ENCODE data around the gene MERTK.
"Not testable (repeated sequence)": the region's sequence is repeated elsewhere in the genome, so short reads cannot be mapped to it uniquely, and the experiment has no call there.

MERTK gene

DNA sequence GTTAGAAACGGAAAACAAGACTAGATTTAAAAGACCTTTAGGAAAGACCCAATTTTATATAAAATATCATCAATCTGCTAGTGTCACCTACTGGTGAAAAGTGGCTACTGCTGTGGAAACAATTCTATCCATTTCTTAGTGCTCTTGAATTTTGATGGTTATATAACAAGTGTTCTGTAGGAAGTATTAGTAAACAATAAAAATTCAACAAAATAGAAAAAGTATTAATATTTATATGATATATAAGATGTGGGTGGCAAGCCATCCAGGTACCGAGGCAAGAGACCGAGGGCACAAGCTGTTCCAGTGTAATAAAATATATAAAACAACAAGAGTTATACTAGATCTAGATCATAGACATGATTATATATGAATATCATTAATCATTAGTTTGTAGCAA lies 150.5 kb downstream of the MERTK start:
- DNase-seq = peak; percentile 28

DNA sequence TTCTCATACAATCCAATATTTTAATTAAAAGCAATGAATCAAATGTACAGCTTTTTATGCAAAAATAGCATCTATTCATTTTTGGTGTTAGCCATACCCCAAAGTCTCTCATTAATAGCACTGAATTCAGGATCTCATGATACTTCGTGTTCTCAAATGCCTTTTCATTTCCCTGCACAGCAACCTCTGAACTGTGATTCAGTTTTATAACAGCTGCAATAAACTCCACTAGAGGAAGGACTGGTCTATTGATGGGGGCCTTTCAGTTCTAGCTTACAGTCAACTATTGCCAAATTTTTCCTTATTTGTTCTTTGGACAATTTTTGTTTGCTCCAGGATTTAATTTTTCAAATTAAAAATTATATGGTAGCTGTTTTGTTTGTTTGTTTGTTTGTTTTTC lies 151.9 kb downstream of the MERTK start:
- DNase-seq = no peak

DNA sequence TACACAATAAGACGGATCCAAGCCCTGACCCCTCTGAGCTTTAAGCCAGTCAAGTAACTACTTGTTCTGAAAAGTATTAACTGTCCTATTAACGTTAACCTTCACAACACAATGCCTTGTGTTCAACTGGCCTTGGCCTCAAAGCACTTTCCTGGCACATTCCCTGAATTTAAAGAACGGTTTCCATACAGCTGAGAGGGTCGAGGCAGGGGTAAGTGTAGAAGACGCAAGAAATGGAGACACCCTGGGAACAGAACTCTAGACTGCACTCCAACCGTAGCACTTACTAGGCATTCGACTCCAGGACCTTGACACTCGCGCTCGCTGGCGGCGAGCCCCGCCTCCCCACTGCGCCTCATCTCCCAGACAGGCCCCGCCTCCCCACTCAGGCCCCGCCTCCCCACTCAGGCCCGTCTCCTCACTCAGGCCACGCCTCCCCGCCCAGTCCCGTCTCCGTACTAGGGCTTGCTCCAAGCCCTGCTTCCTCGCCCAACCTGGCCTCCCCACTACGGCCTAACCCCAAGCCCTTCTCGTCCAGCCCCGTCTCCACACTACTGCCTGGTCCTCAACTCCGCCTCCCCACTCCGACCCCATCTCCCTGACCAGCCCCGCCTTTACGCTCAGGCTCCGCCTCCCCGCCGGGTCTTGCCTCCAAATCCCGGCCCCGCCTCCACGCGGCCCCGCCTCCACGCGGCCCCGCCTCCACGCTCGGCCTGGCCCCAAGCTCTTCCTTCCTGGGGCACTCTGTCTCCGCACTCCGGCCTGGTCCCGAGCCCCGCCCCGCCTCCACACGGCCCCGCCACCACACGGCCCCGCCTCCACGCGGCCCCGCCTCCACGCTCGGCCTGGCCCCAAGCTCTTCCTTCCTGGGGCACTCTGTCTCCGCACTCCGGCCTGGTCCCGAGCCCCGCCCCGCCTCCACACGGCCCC lies 155.8 kb downstream of the MERTK start:
- DNase-seq = peak; percentile 89

DNA sequence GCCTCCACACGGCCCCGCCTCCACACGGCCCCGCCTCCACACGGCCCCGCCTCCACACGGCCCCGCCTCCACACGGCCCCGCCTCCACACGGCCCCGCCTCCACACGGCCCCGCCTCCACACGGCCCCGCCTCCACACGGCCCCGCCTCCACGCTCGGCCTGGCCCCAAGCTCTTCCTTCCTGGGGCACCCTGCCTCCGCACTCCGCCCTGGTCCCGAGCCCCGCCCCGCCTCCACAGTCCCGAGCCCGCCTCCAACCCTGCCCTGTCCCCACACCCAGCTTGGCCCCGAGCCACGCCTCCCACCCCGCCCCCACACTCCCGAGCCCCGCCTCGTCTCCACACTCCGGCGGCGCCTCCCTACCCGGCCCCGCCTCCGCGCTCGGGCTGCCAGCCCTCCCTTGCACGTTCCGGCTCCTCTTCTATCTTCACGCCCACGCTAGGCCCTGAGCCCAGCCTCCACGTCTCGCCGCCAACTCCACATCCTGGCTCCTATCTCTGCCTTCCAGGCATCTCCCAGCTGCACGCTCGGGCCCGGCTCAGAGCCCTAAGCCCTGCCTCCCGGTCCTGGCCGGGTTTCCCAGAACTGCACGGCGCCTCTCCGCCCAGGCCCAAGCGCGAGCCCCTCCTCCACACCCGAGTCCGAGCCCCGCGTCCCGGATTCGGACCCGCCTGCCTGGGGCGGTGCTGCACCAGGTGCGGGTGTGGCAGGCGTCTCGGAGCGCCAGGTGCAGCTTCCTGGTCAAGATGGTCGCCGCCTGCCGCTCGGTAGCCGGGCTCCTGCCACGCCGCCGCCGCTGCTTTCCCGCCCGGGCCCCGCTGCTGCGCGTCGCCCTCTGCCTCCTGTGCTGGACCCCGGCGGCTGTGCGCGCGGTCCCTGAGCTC lies 156.7 kb downstream of the MERTK start, which contains the start of gene TMEM87B:
Gene TMEM87B (plus strand): TSS at position 423 of the 883 bp plus-strand sequence. CDS start 323 bp downstream, at position 746.
- DNase-seq = peak; percentile 83

DNA sequence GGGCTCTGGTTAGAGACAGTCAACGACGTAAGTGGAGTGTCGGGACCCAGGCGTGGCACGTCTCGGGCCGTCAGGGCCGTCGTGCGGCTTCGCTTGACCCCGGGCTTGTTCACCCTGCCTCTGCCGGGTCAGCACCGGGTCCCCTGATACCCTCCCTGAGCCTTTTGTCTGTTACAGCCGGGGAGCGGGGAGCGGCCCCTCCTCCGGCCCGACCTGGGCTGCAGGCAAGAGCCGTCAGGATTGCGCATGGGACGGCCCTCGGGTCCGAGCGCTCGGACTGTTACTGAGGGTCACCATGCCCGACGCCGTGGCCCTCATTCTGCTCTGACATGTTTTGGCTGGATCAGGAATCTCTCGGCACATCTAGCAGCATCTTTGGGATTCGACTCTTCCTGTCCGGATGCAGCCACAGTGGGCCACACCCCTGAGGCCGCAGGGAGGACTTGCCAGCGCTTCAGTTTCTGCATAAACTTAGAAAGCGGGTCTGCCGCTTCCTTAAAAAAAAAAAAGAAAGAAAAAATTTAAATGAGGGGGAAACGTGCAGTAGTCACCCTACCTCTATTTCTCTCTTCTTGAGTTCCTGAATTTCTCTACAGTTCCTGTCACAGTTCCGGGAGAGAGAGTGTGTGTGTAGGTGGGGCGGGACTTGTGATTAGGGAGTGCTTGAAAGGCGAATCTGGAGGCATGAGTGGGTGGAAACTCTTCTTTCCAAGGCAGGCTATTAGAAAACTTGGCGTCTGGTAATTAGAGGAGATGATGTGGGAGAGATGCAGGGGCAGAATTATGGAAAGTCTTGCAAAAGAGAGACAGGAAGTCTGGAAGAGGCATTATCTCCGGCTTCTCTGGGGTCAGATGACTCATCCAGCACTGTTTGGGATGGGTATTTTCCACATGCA lies 157.6 kb downstream of the MERTK start:
- peak; percentile 47 for DNase-seq

DNA sequence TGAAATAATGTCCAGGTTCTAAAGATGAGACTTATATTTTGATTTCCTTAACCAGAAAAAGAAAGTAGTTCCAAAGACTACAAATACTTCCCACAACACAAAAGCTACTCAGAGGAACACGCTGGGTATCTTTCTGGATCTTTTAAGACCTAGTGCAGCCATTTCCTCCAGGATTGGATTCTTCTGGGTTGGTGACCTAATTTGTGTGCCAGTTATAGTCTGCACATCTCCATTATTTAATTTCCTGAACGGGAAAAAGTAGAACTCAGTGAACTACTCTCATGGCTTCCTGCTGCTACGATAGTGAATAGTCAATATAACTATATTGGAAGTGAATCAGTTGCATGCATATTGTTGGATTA lies 158.2 kb downstream of the MERTK start:
- no peak for DNase-seq

DNA sequence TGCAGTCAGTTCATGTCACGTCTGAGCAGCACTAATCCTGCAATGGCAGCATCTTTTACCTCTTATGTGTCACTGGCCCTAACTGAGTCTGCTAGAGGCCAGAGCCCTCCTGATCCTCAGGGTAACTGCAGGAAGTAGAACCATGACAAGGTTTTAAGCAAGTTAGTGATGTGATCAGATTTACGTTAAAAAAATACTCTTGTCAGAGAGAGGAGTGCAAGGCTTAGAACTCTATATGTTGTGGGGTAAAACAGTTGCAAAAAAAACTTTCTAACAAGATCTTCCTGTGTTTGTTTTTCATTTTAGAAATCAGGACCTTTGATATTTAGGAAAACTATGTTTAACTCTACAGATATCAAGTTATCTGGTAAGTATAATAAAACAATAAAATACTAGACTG lies 161.3 kb downstream of the MERTK start:
- DNase-seq = no peak

DNA sequence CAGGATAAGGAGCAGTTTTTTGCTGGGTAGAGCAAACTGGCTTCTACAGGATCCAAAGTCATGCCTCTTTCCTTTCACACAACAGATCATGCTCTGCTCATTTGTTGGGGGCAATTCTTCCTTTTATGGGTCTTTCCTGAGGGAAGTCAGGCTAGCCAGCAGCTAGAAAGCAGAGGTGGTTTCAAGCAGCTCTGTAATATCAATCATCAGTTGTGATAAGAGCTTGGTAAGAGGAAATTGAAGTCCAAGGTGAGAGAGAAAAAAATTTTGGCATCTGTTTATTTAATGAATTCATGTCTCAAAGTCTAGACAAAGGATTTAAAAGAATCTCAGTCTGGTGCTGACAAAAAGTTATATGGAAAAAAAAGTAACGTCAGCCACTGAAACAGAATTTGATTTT lies 162.9 kb downstream of the MERTK start:
- no peak for DNase-seq

DNA sequence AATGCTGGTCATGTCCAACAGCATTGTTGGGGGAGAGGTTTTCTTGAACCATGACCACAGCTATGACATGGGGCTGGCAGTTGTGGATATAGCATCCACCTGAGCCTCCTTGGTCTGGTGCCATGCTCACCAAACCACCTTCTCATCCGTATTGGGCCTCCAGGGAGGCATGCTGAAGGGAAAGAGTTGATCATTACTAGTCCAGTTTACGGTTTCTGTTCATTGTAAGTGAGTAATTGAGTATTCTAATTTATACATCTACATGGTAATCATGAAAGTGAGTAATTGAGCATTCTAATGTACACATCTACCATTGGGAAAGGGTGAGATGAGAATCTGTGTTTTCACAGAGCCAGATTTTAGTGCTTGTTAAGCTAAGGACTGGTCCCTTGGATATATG lies 163.4 kb downstream of the MERTK start:
- DNase-seq = no peak

DNA sequence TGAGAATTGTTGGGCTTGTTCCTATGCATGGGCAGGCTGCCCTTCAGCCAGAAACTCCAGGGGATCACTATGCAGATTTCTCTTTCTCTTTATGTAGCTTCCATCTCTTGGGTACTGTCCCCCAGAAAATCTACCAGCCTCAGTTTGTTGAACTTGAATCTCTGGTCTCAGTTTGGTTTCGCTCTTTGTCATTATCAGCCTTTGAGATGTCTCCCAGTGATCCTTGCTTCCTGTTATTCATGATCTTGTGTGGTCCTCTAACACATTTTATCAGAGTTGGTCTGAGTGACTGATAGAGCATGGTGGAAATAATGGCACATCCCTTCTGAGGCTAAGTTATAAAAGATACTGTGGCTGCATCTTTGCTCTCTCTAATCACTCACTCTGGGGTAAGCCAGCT lies 164.5 kb downstream of the MERTK start:
- no peak for DNase-seq

DNA sequence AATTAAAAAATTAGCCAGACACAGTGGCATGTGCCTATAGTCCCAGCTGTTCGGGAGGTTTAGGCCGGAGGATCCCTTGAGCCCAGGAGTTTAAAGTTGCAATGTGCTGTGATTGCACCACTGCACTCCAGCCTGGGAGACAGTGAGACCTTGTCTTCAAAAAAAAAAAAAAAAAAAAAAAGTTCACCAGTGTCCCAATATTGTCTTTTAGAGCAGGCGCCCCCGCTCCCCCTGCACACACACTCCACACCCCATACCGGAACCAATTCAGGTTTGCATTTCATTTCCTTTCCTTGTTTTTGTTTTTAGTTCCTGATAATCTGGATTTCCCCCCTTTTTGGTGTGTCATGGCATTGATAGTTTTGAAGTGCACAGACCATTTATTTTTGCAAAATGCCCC lies 167.1 kb downstream of the MERTK start:
- no peak for DNase-seq

DNA sequence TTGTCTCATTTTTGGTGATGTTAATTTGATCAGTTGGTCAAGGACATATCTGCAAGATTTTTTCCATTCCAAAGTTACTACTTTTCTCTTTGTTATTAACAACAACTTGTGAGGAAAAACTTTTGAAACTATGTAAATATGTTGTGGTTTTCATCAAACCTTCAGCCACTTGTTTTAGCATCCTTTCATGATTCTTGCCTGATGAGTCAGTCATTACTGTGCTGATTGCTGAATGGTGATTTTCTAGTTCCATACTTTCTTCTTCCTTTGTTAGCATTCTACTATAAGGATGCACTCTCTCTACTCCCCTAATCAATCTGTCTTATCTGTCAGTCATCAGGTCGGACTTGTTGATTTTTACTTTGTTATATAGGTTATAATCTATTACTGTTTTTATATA lies 167.6 kb downstream of the MERTK start:
- DNase-seq = no peak

DNA sequence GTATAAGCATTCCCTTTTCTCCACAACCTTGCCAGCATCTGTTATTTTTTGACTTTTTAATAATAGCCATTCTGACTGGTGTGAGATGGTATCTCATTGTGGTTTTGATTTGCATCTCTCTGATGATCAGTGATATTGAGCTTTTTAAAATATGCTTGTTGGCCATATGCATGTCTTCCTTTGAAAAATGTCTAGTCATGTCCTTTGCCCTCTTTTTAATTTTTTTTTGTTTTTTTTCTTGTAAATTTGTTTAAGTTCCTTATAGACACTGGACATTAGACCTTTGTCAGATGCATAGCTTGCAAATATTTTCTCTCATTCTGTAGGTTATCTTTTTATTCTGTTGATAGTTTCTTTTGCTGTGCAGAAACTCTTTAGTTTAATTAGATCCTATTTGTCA lies 171.4 kb downstream of the MERTK start:
- not testable (repeated sequence) for DNase-seq

DNA sequence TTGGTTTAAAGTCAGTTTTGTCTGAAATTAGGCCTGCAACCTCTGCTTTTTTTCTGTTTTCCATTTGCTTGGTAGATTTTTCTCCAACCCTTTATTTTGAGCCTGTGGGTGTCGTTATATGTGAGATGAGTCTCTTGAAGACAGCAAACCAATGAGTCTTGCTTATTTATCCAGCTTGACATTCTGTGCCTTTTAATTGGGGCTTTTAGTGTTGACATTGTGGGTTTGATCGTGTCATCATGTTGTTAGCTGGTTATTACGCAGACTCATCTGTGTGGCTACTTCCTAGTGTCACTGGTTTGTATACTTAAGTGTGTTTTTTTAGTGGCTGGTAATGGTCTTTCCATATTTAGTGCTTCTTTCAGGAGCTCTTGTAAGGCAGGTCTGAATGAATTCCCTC lies 175.5 kb downstream of the MERTK start:
- DNase-seq = no peak

DNA sequence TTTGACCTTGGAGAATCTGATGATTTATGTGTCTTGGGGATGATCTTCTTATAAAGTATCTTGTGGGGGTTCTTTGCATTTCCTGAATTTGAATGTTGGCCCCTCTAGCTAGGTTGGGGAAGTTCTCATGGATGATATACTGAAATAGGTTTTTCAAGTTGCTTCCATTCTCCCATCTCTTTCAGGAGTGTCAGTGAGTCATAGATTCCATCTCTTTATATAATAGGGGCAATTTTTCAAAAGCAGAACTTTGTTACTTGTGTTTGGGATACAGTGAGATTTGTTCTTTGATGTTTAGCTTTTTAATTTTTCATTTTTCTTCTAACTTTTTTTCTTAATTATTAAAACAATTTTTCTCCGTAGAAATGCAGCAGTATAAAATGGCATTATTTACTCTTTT lies 176.1 kb downstream of the MERTK start:
- no peak for DNase-seq

DNA sequence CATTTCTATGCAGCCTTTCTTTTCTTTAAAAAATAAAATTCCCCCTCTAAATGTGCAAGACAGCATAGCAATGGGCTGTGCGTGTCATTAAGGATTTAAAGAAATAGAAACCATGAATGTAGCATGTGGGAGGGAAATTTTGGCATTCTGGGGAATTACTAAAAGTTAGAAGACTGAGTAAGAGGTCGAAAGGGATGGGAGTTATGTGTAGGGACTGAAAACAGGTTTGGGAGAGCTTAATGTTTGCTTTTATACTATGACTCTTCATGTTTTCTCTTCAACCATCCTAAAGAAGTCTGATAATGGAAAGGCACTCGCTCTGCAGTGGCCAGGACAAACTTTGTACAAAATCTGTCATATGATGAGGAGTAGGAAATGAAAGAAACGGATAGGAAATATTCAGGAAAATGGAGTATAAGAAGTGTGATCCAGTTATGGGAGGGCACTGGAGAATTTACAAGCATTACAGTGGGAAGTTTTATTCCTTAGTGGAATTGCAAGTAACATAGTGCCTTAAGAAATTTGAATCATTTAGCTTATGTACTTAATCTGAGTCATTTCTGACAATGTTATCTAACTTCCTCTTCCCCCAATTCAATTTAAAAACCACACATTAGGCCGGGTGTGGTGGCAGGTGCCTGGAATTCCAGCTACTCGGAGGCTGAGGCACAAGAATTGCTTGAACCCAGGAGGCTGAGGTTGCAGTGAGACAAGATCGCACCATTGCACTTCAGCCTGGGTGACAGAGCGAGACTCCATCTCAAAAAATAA lies 177.3 kb downstream of the MERTK start:
- DNase-seq = no peak

DNA sequence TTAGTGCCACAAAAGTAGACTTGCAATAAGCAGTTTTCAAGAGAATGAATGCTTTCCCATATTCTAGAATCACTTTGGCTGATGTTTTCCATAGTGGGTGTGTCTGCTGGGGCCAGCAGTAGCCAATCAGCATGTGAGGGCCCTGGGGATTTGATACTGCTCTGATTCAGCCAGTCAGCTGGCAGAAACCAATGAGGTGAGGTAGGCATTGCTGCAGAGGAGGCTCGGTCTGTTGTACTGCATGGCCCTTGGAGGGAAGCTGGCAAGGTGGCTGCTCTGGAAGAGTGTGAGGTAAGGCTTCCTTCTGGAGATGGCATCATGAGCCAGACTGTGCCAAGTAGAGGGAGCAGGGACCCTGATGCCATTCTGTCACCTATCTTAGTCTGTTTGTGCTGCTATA lies 179.4 kb downstream of the MERTK start:
- DNase-seq = no peak

Data from DMS 273 treated with DMSO at 0.1 percent for 48 hours (cell line).